NCI-H524 (cell line): ENCODE results near the gene HECTD2.
"Not testable (repeated sequence)": the region's sequence is repeated elsewhere in the genome, so short reads cannot be mapped to it uniquely, and the experiment has no call there.

Experiments used
- DNase-seq, 2 experiments: peaks; one replicate each; lab custom pipeline; 2025; lab: John Stamatoyannopoulos, UW

Gene HECTD2

DNA sequence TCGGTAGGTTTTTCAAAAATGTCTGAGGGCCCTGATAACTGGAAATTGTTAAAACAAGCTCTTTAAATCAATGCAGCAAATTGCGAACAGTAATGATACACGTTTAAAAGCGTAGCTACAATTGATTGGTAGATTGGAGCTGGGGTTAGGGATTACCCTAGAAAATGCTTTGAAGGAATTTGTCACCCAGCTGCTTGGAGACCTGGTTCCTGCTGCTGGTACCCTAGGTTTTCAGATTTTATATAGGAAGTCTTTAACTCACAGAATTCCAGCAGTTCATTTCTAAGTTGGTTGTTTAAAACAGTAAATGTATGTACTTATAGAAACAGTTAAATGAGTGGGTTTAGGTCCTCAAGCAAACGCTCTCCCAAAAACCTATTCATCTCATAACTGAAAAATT is 1.5 kb downstream of the HECTD2 start:
- DNase-seq: no peak

DNA sequence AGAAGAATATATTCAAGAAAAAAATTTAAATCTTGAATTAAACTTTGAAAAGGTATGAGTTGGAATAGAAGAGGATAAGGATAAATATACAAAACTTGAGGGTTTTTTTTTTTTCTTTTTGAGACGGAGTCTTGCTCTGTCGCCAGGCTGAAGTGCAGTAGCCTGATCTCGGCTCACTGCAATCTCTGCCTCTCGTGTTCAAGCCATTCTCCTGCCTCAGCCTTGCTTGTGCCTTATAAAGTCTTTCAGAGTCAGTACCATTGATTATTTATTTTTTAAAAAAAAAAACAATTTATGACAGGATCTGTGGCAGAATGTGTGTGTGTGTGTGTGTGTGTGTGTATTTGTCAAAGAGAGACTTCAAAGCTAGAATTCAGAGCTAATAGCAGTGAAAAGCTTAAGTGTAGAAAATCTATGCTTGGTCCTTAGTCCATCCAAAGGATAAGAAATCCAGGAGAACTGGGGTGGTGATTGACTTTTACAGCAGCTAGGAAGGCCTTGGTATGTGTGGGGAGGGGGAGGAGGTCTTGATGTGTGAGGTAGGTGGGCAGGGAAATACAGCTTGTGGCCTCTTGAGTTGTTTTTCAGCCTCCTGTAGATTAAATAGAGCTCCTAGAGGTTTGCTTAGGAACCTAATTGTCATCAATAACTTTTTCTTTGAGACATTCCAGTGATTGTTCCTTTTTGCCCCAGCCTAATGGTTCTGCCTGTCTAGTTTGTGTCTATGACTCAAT is 2.4 kb downstream of the HECTD2 start:
- no peak for DNase-seq

DNA sequence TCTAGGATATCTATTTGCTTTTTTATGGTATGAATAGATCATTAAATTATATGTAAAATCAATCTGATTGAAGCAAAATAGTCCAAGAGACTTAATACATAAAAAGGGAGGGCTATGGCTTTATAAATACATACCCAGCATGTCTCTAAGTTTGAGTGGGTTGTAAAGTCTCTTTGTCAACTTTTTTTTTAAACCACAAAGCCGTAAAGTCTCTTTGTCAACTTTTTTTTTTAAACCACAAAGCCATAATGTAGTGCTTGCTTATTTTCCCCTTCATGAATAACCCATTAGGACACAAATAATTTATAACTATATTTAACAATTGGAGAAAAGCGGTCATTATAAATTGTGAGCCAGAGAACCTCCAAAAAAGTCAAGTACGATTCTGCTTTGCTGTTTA is 5.7 kb downstream of the HECTD2 start:
- no peak for DNase-seq

DNA sequence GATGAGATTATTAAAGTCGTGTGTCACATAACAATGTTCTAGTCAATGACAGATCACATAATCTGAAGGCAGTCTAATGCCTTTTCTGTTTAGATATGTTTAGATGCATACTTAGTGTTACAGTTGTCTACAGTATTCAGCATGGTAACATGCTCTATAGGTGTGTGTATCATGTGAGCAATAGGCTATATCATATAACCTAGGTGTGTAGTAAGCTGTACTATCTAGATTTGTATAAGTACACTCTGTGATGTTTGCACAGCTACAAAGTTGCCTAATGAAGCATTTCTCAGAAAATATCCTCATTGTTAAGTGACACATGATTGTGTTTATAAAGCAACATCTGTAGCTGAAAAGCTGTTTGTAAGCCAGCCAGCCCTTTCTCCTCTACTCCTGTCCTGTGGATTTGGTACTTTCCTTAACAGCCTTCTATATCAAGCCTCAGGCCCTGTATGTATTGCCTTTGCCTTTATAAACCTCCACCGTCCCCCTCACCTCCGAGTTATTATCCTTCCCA is 6.3 kb downstream of the HECTD2 start:
- no peak for DNase-seq

DNA sequence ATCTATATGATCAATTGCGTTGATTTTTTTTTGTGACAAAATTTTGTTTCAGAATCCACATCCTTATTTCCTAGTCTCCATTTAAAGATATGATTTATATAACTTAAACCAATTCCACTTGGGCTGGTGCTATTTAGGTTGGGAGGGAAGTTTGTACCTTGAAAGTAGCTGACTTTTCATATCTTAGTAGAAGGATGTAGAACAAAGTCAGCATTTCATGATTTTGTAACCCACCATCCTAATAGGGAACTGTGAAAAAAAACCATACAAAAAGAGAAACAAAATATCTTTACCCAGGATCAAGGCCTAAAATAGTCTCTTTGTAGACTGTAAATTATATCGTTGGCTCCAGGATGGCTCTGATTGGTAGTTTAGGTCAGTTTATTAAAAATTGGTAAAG is 8.3 kb downstream of the HECTD2 start:
- DNase-seq: no peak

DNA sequence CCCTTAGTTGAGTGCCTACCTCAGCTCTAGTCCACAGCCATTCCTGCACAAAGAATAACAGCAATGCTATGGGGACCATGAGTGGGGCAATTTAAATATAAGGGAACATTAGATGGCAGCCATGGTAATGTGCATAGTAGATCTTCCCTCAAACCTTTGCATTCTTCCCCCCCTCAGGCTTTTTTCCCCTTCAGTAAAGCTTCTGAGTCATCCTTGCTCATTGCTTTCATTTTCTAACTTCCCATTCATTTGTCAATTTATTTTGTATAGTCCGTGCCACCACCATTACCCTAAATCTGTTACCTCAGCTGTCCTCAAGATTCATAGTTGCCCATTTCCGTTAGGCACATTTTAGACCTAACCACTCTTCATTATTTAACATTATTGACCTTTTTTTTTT is 10.7 kb downstream of the HECTD2 start:
- no peak for DNase-seq

DNA sequence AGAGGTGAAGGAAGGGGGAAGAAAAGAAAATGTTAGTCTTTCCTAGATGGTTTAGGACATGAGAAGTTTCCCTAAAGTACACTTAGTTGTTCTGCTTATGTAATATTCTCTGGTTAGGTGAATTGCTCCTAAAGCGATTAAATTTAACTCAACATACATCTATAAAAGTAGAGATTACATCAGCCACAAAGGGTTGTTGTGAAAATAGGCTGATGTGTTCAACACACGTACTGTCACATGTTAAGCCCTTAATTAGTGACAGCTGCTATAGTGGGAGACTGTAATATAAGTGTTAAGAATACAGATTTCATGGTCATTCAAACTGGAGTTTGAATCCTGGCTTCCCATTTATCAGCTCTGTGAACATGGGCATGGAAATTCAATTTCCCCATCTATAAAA is 12.8 kb downstream of the HECTD2 start:
- DNase-seq: peak in 1 of 2 experiments; percentile 57

DNA sequence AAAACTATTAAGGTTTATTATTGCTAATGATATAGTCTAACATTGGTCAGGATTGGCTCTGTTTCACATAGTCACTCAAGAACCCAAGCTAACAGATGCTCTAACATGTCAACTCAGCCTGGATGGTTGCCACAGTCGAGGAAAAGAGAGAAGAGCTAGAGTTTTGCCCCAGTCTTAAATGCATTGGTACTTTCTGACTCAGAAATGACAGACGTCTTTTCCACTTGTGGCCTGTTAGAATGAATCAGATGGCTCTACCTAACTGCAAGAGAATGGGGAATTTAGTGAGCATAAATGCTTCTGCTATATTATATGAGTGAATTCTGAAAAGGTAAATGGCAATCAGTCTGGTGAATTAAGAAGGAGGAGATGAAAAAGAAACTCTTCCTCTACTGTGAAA is 13.9 kb downstream of the HECTD2 start:
- DNase-seq: no peak

DNA sequence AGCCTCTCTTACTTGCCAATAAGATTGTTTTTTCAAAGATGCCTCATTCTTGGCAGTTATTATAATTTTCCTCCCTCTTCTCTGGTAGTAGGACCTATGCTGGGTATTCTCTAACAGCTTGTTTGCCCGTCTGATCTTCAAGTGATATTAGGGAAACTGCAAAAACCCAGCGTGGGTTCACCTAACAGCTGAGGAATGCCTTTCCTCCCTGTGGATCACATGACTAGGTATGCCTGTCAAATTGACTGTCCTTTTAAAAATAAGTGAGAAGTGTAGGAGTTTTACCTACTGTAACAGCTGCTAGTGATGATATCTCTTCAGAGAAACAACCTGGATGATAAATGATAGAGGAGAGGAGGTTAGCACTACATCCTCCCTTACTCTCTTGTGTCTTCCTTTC is 22.0 kb downstream of the HECTD2 start:
- no peak for DNase-seq

DNA sequence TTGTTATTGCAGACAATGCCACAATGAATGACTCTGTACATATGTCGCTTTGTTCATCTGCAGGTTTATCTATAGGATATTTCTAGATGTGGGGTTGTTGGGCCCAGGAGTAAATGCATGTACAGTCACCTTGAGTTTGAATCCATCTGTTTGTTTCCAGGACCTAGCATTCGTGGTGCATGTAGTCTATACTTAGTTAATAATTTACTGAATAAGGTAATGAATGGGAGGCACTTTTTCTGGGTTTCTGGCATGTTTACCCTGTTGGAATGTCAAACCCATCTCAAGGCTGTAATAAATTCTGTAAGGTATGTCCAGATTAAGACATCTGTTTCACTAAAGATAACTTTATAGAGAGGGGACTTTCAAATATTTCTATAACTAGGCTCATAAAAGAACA is 23.5 kb downstream of the HECTD2 start:
- DNase-seq: no peak

DNA sequence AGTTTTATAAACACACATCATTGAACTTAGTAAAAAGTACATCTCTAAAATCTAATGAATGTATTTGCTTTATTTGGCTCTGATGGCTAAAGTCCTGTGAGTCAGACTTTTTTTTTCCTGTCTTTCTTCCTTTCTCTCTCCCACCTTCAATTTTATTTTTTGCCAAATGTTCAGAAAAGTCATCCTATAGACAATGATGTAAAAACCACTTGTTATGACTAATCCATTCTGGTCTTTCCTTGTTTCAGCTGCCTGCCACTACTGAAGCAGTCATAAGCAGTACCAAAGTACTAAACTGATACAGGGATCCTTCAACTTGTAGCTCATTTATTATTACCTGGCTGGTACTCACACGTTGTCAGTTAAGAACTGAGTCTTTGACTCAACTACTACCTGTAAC is 23.9 kb downstream of the HECTD2 start:
- DNase-seq: no peak

DNA sequence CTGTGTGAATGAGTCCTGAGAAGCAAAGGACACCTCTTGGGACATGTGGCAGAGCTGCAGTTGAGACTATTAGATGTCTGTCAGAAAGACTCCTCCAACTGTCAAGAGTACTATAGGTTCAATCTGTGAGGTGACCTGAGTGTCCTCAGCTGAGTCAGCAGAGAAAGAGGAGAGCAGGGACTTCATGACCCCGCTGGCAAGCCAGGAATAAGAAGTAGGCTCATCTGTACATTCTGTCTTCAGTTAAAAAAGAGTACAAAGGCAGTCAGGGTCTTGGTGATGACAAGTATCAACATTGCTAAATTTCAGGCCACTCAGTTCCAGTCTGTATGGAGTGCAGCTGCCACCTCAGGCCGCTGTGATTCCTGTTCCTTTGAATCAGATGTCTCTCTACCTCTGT is 25.1 kb downstream of the HECTD2 start:
- no peak for DNase-seq

DNA sequence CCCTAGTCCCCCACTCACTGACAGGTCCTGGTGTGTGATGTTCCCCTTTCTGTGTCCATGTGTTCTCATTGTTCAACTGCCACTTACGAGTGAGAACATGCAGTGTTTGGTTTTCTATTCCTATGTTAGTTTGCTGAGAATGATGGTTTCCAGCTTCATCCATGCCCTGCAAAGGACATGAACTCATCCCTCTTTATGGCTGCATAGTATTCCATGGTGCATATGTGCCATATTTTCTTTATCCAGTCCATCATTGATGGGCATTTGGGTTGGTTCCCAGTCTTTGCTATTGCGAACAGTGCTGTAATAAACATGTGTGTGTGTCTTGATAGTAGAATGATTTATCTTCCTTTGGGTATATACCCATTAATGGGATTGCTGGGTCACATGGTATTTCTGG is 28.1 kb downstream of the HECTD2 start:
- not testable (repeated sequence) for DNase-seq

DNA sequence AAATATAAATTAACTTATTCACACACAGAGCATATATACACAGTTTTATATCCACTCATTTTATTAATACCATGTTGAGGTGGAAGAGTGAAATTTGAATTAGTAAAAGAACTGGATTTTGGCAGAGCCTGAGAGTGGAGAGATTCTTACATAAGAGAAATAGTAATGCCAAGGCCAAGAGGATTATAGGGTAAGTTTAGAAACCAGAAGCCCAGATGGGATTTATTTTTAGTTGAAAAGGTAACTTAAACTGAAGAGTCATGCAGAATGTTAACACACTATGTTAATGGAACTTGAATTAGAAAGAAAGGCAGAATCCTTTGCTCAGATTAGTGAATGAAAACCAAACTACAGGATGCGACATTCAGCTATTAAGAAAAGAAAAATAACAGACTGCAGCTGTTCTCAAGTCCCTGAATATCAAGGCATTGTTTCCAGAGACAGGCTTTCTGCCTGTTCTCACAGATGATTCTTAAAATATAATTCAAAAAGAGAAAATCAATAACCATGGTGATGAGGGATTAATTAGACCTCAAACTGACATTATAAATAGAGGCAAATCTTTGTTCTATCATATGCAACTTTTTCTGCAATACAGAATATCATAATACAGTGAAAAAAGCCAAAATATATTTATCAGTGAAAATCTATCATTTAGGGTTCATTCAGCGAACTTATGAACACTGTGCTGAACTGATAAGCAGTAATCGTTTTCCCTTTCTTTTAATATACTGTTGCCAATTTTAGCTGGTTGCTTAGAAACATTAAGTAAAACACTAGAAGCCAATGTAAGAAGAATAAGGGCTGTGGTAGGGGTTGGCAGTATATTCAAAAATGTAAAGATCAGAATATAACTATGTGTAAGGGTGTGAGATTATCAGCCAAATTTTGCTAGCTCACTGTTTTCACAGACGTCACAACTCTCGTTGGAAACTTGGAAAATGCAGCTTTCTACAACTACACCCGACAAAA is 34.4 kb downstream of the HECTD2 start:
- DNase-seq: no peak

DNA sequence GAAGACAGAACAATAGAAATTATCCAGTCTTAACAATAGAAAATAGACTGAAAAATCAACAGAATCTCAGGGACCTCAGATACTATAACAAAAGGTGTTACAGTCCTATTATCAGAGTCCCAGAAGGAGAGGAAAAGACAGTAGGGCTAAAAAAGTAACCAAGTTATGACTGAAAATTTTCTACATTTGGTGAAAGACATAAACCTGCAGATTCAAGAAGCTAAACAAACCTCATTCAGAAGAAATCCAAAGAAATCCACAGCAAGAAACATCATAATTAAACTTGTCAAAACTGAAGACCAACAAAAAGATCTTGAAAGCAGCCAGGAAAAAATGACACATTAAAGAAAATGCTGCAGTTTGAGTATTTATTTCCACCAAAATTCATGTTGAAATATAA is 41.9 kb downstream of the HECTD2 start:
- no peak for DNase-seq

DNA sequence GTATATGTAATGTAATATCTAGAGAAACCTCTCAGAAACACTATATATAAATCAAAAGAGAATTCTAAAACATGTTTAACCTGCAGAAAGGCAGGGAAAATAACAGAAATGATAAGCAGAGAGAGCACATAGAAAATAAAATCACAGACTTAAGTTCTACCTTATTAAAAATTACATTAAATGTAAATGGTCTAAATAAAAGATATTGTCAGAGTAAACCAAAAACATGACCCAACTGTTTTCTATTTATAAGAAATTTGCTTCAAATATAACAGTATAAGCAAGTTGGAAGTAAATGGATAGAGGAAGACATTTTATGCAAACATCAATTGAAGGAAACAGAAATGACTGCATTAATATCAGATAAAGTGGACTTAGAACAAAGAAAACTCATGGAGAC is 43.4 kb downstream of the HECTD2 start:
- no peak for DNase-seq

DNA sequence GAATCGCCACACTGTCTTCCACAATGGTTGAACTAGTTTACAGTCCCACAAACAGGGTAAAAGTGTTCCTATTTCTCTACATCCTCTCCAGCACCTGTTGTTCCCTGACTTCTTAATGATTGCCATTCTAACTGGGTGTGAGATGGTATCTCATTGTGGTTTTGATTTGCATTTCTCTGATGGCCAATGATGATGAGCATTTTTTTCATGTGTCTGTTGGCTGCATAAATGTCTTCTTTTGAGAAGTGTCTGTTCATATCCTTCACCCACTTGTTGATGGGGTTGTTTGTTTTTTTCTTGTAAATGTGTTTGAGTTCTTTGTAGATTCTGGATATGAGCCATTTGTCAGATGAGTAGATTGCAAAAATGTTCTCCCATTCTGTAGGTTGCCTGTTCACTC is 45.0 kb downstream of the HECTD2 start:
- DNase-seq: not testable (repeated sequence)

DNA sequence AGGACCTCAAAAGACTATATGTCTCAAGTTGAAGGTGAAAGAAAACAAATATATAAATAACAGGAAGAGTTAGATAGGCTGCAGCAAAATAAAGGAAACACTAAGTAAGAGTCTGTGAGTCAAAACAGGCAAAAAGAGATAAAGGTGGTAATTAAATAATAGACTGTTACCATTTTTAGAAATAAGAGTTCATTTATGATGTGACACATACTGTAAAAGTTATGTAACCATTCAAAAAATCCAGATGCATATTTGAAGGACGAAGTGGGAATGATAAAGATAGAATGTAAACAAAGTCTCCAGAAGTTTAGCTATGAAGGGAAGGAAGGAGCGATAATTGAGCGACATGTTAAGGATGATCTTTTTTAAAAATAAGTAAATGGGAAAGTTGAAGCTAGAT is 50.5 kb downstream of the HECTD2 start:
- no peak for DNase-seq

DNA sequence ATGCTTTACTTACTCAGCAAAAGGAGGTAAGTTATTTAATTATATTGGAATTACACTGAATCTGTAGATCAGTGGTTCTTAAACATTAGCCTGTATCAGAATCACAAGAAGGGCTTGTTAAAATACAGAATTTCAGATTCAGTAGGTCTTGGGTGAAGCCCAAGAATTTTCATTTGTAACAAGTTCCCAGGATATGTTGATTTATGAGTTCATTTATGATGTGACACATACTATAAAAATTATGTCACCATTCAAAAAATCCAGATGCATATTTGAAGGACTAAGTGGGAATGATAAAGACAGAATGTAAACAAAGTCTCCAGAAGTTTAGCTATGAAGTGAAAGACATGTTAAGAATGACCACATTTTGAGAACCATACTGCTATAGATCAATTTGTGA is 52.3 kb downstream of the HECTD2 start:
- no peak for DNase-seq

DNA sequence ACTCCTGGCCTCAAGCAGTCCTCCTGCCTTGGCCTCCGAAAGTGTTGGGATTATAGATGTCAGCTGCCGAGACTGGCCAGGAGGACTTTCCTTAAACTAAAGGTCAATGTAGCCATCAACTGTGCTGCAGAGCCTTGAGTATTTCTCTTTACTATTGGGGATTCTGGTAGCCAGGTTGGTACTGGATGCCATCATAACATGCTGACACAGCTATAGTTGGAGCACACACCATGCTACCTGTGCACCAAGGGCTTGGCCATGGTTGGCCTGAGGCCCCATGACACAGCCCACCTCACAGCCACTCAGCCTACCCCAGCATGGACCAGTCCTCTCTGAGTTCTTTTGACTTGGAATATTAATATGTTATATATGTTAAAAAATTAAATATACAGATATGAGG is 54.4 kb downstream of the HECTD2 start:
- no peak for DNase-seq

DNA sequence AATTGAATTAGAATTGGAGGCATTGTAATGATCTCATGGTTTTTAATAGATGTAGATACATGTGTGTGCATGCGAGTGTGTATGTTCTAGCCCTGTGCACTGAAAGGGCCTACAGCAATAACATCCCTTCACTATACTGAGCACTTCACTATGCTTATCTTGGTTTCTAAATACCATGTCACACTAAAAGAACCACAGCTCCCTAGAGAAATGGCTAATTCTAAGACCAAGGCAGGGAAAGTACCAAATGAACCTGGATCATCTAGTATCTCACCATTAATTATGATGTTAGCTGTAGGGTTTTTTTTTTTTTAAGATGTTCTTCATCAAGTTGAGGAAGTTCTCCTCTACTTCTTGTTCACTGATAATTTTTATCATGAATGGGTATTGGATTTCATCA is 55.1 kb downstream of the HECTD2 start:
- DNase-seq: no peak

DNA sequence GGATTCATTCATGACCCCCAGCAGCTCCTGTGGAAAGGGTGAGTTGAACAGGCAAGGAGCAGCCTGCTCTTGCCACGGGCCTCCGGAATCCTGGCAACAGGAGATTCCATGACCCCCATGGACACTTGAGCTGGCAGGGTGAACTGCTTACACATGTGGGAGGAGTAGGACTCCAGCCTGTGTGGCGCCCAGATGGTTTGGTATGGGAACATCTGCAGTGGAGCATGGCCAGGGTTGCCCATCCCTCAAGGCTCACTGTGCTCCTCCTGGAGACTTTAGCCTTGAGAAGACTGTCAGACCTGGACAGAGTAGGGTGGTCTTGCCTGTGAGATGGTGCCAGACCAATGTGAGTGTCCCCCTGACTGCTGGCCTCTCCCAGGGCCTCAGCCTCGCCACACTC is 57.0 kb downstream of the HECTD2 start:
- no peak for DNase-seq

DNA sequence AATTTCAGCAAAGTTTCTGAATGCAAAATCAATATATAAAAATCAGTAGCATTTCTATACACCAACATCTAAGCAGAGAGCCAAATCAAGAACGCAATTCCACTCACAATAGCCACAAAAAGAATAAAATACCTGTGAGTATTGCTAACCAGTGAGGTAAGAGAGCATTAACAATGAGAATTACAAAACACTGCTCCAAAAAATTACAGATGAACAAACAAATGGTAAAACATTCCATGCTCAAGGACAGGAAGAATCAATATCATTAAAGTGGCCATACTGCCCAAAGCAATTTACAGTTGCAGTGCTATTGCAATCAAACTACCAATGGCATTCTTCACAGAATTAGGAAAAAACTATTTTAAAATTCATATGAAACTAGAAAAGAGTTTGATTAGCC is 61.5 kb downstream of the HECTD2 start:
- DNase-seq: no peak
